GM12878 (cell line): ENCODE measurements around the gene RPRD1A. TPM values are rescaled to one million over a fixed set of nuclear protein-coding genes. Genes with fewer than 3 reads are reported as not detected.

Experiments
- BRCA1 ChIP-seq: IDR thresholded peaks from 2 replicates; pipeline ENCODE4 v1.6.1; 2011; ENCODE audit warnings: low read depth, low read length, improper control_type of control experiment
- CHD2 ChIP-seq: IDR thresholded peaks from 2 replicates; pipeline ENCODE4 v1.6.1; 2011; ENCODE audit warnings: low read depth, low read length, improper control_type of control experiment, borderline replicate concordance
- CUX1 ChIP-seq: IDR thresholded peaks from 2 replicates; pipeline ENCODE4 v1.6.1; 2012; ENCODE audit warnings: improper control_type of control experiment, low read depth, low read length; ENCODE audit not compliant: insufficient replicate concordance
- KAT2A ChIP-seq: conservative IDR thresholded peaks from 2 replicates; pipeline ENCODE4 v1.6.1; 2011; ENCODE audit warnings: low read depth, low read length; ENCODE audit not compliant: control insufficient read depth
- KLF5 ChIP-seq: fragments of 450-650 bp; IDR thresholded peaks from 2 replicates; pipeline ENCODE4 v1.6.1; 2014; ENCODE audit warnings: mild to moderate bottlenecking; ENCODE audit not compliant: partially characterized antibody
- SKIL ChIP-seq: fragments of 450-650 bp; IDR thresholded peaks from 2 replicates; pipeline ENCODE4 v1.6.1; 2017; ENCODE audit warnings: mild to moderate bottlenecking, low read depth, inconsistent platforms; ENCODE audit not compliant: poor library complexity, severe bottlenecking
- SREBF2 ChIP-seq: IDR thresholded peaks from 2 replicates; pipeline ENCODE4 v1.6.1; 2012; ENCODE audit warnings: mild to moderate bottlenecking, low read length
- polyA plus RNA-seq, 11 experiments: library from polyadenylated mRNA; depleted of rRNA in 4 of 11; unstranded in 6 of 11; stranded (reverse) in 5 of 11; fragments of >200 nt; fragmentation: Nextera tagmentation in 4 of 11; fragmentation: Illumina TruSeq in 1 of 11; extraction: Ambion mirVana in 4 of 11; extraction: Trizol in 1 of 11; gene quantifications; 1 replicate in 1 of 11; 2 replicates in 10 of 11; pipeline versions ENCODE4 v1.2.1 to v1.2.3, GENCODE V29; 2011 to 2016; ENCODE audit warnings: inconsistent platforms in 2 of 11, missing spikeins in 2 of 11, low read depth in 1 of 11
- total RNA-seq, 4 experiments: library from RNA; depleted of rRNA in 3 of 4; stranded (reverse); fragments of >200 nt in 3 of 4; fragmentation: Illumina TruSeq in 1 of 4; extraction: Trizol in 1 of 4; gene quantifications; 2 replicates each; pipeline versions ENCODE4 v1.2.1 to v1.2.3, GENCODE V29; 2013 to 2021

Gene RPRD1A
- total and polyA plus RNA-seq, 10 of the 15 experiments (the other 5 are each of a cell fraction or from before 2014, with no cell fraction given), result 16.2 to 66.2 (median 36.2) TPM

GRCh38 chr18:35993013-35993412, 74.3 kb downstream of the RPRD1A start (continued):
- TF ChIP-seq SKIL, result no peak
- TF ChIP-seq CUX1, result no peak
- TF ChIP-seq SREBF2, result no peak
- no peak for TF ChIP-seq KAT2A
- no peak for TF ChIP-seq CHD2
- TF ChIP-seq BRCA1, result no peak
- TF ChIP-seq KLF5, result no peak
- TF ChIP-seq, all 136 proteins: peak for 0
